ENCODE data around the gene C17orf113. TPM values are rescaled to one million over a fixed set of nuclear protein-coding genes. Genes with fewer than 3 reads are reported as not detected.
A peak's percentile ranks its signal among the peaks of the same experiment; 100 is the strongest.

Gene C17orf113
- total RNA-seq, 2 donors from 2014 or later = 0.65 to 0.85 TPM

GRCh38 chr17:42061646-42062487 is 11.5 kb upstream of the C17orf113 start:
- ATAC-seq (no peak), DNase-seq (no peak)
- H3K27ac Mint-ChIP-seq = no peak overlapping the region
- peaks cover 46% of the 10 kb centered on the region for H3K27me3 Mint-ChIP-seq
- no peak overlapping the region for H3K4me3 Mint-ChIP-seq
- peaks cover 8% of the 10 kb centered on the region for H3K4me1 Mint-ChIP-seq
- no peaks in the 10 kb centered on the region for H3K36me3 Mint-ChIP-seq (ENCODE audit: low read depth)
- no peaks in the 10 kb centered on the region for H3K9me3 ChIP-seq (ENCODE audit: control insufficient read depth, low read length, poor library complexity, severe bottlenecking)

GRCh38 chr17:42060231-42060630 is 9.8 kb upstream of the C17orf113 start:
- no peak for DNase-seq
- Mint-ChIP-seq H3K36me3 (ENCODE audit: low read depth) (no peaks in the 10 kb centered on the region), H3K4me1 (peaks cover 8% of the 10 kb centered on the region), H3K27ac (no peak overlapping the region), H3K27me3 (peaks cover 51% of the 10 kb centered on the region), H3K4me3 (no peak overlapping the region)
- no peaks in the 10 kb centered on the region for H3K9me3 ChIP-seq (ENCODE audit: control insufficient read depth, low read length, poor library complexity, severe bottlenecking)
- no peak for ATAC-seq

- no peaks in the 10 kb centered on the region for H3K36me3 Mint-ChIP-seq (ENCODE audit: low read depth)
- peaks cover 8% of the 10 kb centered on the region for H3K4me1 Mint-ChIP-seq
- ATAC-seq = no peak
- H3K27me3 Mint-ChIP-seq = peaks cover 56% of the 10 kb centered on the region
- no peaks in the 10 kb centered on the region for H3K9me3 ChIP-seq (ENCODE audit: control insufficient read depth, low read length, poor library complexity, severe bottlenecking)
- no peak overlapping the region for H3K4me3 Mint-ChIP-seq
- no peak for DNase-seq
- no peak overlapping the region for H3K27ac Mint-ChIP-seq
These were observed 9.4 kb upstream of the C17orf113 start for GRCh38 chr17:42059815-42060214.

- DNase-seq (no peak), ATAC-seq (no peak)
- H3K27me3 Mint-ChIP-seq = peaks cover 57% of the 10 kb centered on the region
- no peaks in the 10 kb centered on the region for H3K36me3 Mint-ChIP-seq (ENCODE audit: low read depth)
- H3K4me1 Mint-ChIP-seq = no peaks in the 10 kb centered on the region
- no peaks in the 10 kb centered on the region for H3K9me3 ChIP-seq (ENCODE audit: control insufficient read depth, low read length, poor library complexity, severe bottlenecking)
- H3K27ac Mint-ChIP-seq = no peak overlapping the region
- no peak overlapping the region for H3K4me3 Mint-ChIP-seq
These were observed 7.7 kb upstream of the C17orf113 start for GRCh38 chr17:42058063-42058462.

GRCh38 chr17:42056635-42057034 is 6.2 kb upstream of the C17orf113 start:
- peaks cover 58% of the 10 kb centered on the region for H3K27me3 Mint-ChIP-seq
- no peaks in the 10 kb centered on the region for H3K36me3 Mint-ChIP-seq (ENCODE audit: low read depth)
- no peak overlapping the region for H3K27ac Mint-ChIP-seq
- no peak for ATAC-seq
- no peaks in the 10 kb centered on the region for H3K4me1 Mint-ChIP-seq
- no peaks in the 10 kb centered on the region for H3K9me3 ChIP-seq (ENCODE audit: control insufficient read depth, low read length, poor library complexity, severe bottlenecking)
- H3K4me3 Mint-ChIP-seq = no peak overlapping the region
- DNase-seq = no peak

GRCh38 chr17:42055496-42055895 is 5.1 kb upstream of the C17orf113 start:
- no peaks in the 10 kb centered on the region for H3K36me3 Mint-ChIP-seq (ENCODE audit: low read depth)
- peaks cover 60% of the 10 kb centered on the region for H3K27me3 Mint-ChIP-seq
- peaks cover 5% of the 10 kb centered on the region for H3K4me1 Mint-ChIP-seq
- H3K9me3 ChIP-seq (ENCODE audit: control insufficient read depth, low read length, poor library complexity, severe bottlenecking) = no peaks in the 10 kb centered on the region
- DNase-seq (no peak), ATAC-seq (no peak)
- no peak overlapping the region for H3K27ac Mint-ChIP-seq
- no peak overlapping the region for H3K4me3 Mint-ChIP-seq

GRCh38 chr17:42055027-42055426 is 4.6 kb upstream of the C17orf113 start:
- DNase-seq = no peak
- Mint-ChIP-seq H3K27me3 (peaks cover 56% of the 10 kb centered on the region), H3K4me1 (peaks cover 5% of the 10 kb centered on the region), H3K27ac (no peak overlapping the region), H3K4me3 (no peak overlapping the region), H3K36me3 (ENCODE audit: low read depth) (no peaks in the 10 kb centered on the region)
- H3K9me3 ChIP-seq (ENCODE audit: control insufficient read depth, low read length, poor library complexity, severe bottlenecking) = no peaks in the 10 kb centered on the region
- ATAC-seq = no peak

GRCh38 chr17:42053731-42054500 is 3.5 kb upstream of the C17orf113 start:
- Mint-ChIP-seq H3K27me3 (peaks cover 52% of the 10 kb centered on the region), H3K4me3 (no peak overlapping the region), H3K4me1 (peaks cover 10% of the 10 kb centered on the region), H3K27ac (no peak overlapping the region), H3K36me3 (ENCODE audit: low read depth) (no peaks in the 10 kb centered on the region)
- DNase-seq = no peak
- H3K9me3 ChIP-seq (ENCODE audit: control insufficient read depth, low read length, poor library complexity, severe bottlenecking) = no peaks in the 10 kb centered on the region
- ATAC-seq = no peak

- Mint-ChIP-seq H3K27ac (no peak overlapping the region), H3K27me3 (peaks cover 47% of the 10 kb centered on the region), H3K36me3 (ENCODE audit: low read depth) (no peaks in the 10 kb centered on the region), H3K4me1 (peaks cover 10% of the 10 kb centered on the region), H3K4me3 (no peak overlapping the region)
- H3K9me3 ChIP-seq (ENCODE audit: control insufficient read depth, low read length, poor library complexity, severe bottlenecking) = no peaks in the 10 kb centered on the region
- ATAC-seq (no peak), DNase-seq (no peak)
These were observed 2.0 kb upstream of the C17orf113 start for GRCh38 chr17:42052346-42052877.

GRCh38 chr17:42051645-42052044 is 1.2 kb upstream of the C17orf113 start:
- H3K27me3 Mint-ChIP-seq = peaks cover 42% of the 10 kb centered on the region

GRCh38 chr17:42051013-42051400 is 606 bp upstream of the C17orf113 start:
- Mint-ChIP-seq H3K4me1 (peaks cover 10% of the 10 kb centered on the region), H3K27me3 (peaks cover 42% of the 10 kb centered on the region), H3K27ac (no peak overlapping the region), H3K36me3 (ENCODE audit: low read depth) (no peaks in the 10 kb centered on the region), H3K4me3 (peak overlapping the region; percentile 81)
- DNase-seq (no peak), ATAC-seq (no peak)
- no peaks in the 10 kb centered on the region for H3K9me3 ChIP-seq (ENCODE audit: control insufficient read depth, low read length, poor library complexity, severe bottlenecking)

More at GRCh38 chr17:42051645-42052044, 1.2 kb upstream of the C17orf113 start:
- Mint-ChIP-seq H3K4me3 (peak overlapping the region; percentile 81), H3K4me1 (peaks cover 10% of the 10 kb centered on the region), H3K36me3 (ENCODE audit: low read depth) (no peaks in the 10 kb centered on the region), H3K27ac (peak overlapping the region; percentile 60)
- no peaks in the 10 kb centered on the region for H3K9me3 ChIP-seq (ENCODE audit: control insufficient read depth, low read length, poor library complexity, severe bottlenecking)
- ATAC-seq (no peak), DNase-seq (no peak)

- no peak overlapping the region for H3K27ac Mint-ChIP-seq
- no peaks in the 10 kb centered on the region for H3K36me3 Mint-ChIP-seq (ENCODE audit: low read depth)
These were observed 488 bp downstream of the C17orf113 start for GRCh38 chr17:42049834-42050392.

GRCh38 chr17:42047343-42047742 is 3.1 kb downstream of the C17orf113 start:
- Mint-ChIP-seq H3K4me3 (no peak overlapping the region), H3K27ac (no peak overlapping the region), H3K36me3 (ENCODE audit: low read depth) (no peaks in the 10 kb centered on the region), H3K27me3 (peaks cover 14% of the 10 kb centered on the region), H3K4me1 (peaks cover 12% of the 10 kb centered on the region)
- no peaks in the 10 kb centered on the region for H3K9me3 ChIP-seq (ENCODE audit: control insufficient read depth, low read length, poor library complexity, severe bottlenecking)
- DNase-seq (no peak), ATAC-seq (no peak)

More at GRCh38 chr17:42049834-42050392, 488 bp downstream of the C17orf113 start:
- Mint-ChIP-seq H3K4me3 (peak overlapping the region; percentile 81), H3K4me1 (peaks cover 12% of the 10 kb centered on the region), H3K27me3 (peaks cover 33% of the 10 kb centered on the region)
- DNase-seq = no peak
- no peak for ATAC-seq
- H3K9me3 ChIP-seq (ENCODE audit: control insufficient read depth, low read length, poor library complexity, severe bottlenecking) = no peaks in the 10 kb centered on the region

All from T-helper 17 cell (primary cell).